Mammary epithelial cell (primary cell): ENCODE data around the gene ELMO1.

Experiments used
- EZH2 ChIP-seq: IDR thresholded peaks from 2 replicates; pipeline ENCODE4 v1.6.1; 2012; ENCODE audit warnings: low read length, inconsistent platforms, borderline replicate concordance
- TF ChIP-seq, protein P1 (sequence below), 2 donors: IDR thresholded peaks in 1 of 2; conservative IDR thresholded peaks in 1 of 2; 2 replicates each; pipeline ENCODE4 v1.5.1; 2011 to 2012; ENCODE audit warnings: inconsistent platforms in 2 of 2, low read length in 2 of 2, mild to moderate bottlenecking in 2 of 2, control low read depth in 1 of 2, low read depth in 1 of 2; ENCODE audit not compliant: insufficient read depth in 1 of 2; ENCODE audit errors: extremely low read depth in 1 of 2

GRCh38 chr7:37071124-37071523 is 377.5 kb downstream of the ELMO1 start:
- TF ChIP-seq, protein P1, sequence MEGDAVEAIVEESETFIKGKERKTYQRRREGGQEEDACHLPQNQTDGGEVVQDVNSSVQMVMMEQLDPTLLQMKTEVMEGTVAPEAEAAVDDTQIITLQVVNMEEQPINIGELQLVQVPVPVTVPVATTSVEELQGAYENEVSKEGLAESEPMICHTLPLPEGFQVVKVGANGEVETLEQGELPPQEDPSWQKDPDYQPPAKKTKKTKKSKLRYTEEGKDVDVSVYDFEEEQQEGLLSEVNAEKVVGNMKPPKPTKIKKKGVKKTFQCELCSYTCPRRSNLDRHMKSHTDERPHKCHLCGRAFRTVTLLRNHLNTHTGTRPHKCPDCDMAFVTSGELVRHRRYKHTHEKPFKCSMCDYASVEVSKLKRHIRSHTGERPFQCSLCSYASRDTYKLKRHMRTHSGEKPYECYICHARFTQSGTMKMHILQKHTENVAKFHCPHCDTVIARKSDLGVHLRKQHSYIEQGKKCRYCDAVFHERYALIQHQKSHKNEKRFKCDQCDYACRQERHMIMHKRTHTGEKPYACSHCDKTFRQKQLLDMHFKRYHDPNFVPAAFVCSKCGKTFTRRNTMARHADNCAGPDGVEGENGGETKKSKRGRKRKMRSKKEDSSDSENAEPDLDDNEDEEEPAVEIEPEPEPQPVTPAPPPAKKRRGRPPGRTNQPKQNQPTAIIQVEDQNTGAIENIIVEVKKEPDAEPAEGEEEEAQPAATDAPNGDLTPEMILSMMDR (conservative IDR thresholded peaks at IDR 0.05 in 1 of 2, IDR thresholded peaks at IDR 0.05 in 1 of 2; ENCODE audit: extremely low read depth in 1 of 2, insufficient read depth in 1 of 2, low read depth in 1 of 2, low read length in 2 of 2): no peak
- TF ChIP-seq EZH2: no peak
